ENCODE measurements around the gene ZNF141. TPM values are rescaled to one million over a fixed set of nuclear protein-coding genes. Genes with fewer than 3 reads are reported as not detected.

The ZNF141 gene
- total and polyA plus RNA-seq, 10 of the 15 experiments (the other 5 are each of a cell fraction or from before 2014, with no cell fraction given), result 3.9 to 25.2 (median 10.6) TPM

DNA sequence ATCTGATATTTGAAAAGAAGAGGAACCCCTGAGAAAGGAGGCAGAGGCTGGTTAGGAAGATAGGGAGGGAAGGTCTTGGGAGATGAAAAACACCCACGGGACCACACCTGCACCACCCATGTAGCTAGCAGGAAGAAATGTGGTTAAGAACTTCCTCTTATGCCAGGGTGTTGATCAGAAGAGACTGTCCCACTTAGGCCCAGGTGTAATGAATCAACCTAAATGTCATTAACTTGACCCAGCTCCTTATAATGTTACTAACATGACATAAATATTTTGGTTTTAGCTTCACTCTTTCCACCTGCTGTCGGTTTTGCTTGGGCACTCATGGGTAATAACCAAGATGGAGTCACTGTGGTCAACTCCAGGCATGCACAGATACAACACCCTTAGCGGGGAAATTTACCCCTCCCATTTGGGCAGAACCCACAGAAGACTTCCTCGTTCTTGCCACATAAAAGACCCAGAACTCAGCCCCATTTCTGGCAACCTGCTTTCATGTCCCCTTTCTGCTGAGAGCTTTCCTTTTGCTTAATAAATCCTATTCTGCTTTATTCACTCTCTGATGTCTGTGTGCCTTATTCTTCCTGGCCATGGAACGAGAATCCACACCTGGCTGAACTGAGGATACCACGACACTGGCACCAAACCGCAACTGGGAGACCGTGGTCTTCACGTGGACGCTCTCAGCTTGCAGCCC is 46.8 kb downstream of the ZNF141 start:
- Histone ChIP-seq H3K4me2 (ENCODE audit: control insufficient read depth, insufficient read depth) (no peak overlapping the region), H3K27ac (ENCODE audit: control insufficient read depth, insufficient read depth) (no peak overlapping the region), H2AFZ (ENCODE audit: control insufficient read depth, low read depth, low read length) (no peak overlapping the region), H3K9ac (ENCODE audit: control insufficient read depth, insufficient read depth, low read length) (no peak overlapping the region), H3K27me3 (replicated peaks in 1 of 2; ENCODE audit: control insufficient read depth in 2 of 2, insufficient read depth in 2 of 2, low read length in 1 of 2) (no peaks in the 10 kb centered on the region), H3K9me3 (replicated peaks; ENCODE audit: control insufficient read depth, insufficient read depth, low read length) (peaks cover 24% of the 10 kb centered on the region; the same call in 2 of the 3 replicates), H3K36me3 (ENCODE audit: control insufficient read depth in 2 of 2, insufficient read depth in 2 of 2, low read length in 1 of 2) (no peaks in the 10 kb centered on the region), H4K20me1 (ENCODE audit: control insufficient read depth, insufficient read depth) (no peaks in the 10 kb centered on the region), H3K79me2 (ENCODE audit: control insufficient read depth, insufficient read depth, low read length) (no peaks in the 10 kb centered on the region), H3K4me3 (no peak overlapping the region), H3K4me1 (ENCODE audit: control insufficient read depth, insufficient read depth, low read length) (no peaks in the 10 kb centered on the region)
- no TSS peak for BruUV-seq (replicated peaks)
- TF ChIP-seq RAD51 (IDR thresholded peaks at IDR 0.05) (no peak), GABPA (IDR thresholded peaks at IDR 0.05; ENCODE audit: low read depth) (no peak), PAX8 (IDR thresholded peaks at IDR 0.05) (no peak), SMAD1 (IDR thresholded peaks at IDR 0.05; ENCODE audit: low read depth, partially characterized antibody) (no peak), RCOR1 (conservative IDR thresholded peaks at IDR 0.05; ENCODE audit: low read depth, low read length) (no peak)
- POLR2A ChIA-PET, result no interaction called here
- peak; percentile 7 for DNase-seq (ENCODE audit: low read depth, low spot score)
- WGBS (ENCODE audit: insufficient coverage, insufficient replicate concordance, low lambda C conversion rate, missing lambda C conversion rate), result 10% methylated on average over 10 of the region's 10 CpGs
- no peak for FAIRE-seq
- in situ Hi-C loops (cut with MboI), result no loop called here
- CTCF ChIA-PET, result no interaction called here
- RAD21 ChIA-PET (ENCODE audit: unreplicated experiment), result no interaction called here
- SMC1A ChIA-PET (ENCODE audit: uncharacterized antibody, unreplicated experiment), result no interaction called here
- ATAC-seq, result peak; percentile 40
- intact Hi-C loops (cut with micrococcal nuclease; ENCODE audit: unreplicated experiment), result no loop called here

DNA sequence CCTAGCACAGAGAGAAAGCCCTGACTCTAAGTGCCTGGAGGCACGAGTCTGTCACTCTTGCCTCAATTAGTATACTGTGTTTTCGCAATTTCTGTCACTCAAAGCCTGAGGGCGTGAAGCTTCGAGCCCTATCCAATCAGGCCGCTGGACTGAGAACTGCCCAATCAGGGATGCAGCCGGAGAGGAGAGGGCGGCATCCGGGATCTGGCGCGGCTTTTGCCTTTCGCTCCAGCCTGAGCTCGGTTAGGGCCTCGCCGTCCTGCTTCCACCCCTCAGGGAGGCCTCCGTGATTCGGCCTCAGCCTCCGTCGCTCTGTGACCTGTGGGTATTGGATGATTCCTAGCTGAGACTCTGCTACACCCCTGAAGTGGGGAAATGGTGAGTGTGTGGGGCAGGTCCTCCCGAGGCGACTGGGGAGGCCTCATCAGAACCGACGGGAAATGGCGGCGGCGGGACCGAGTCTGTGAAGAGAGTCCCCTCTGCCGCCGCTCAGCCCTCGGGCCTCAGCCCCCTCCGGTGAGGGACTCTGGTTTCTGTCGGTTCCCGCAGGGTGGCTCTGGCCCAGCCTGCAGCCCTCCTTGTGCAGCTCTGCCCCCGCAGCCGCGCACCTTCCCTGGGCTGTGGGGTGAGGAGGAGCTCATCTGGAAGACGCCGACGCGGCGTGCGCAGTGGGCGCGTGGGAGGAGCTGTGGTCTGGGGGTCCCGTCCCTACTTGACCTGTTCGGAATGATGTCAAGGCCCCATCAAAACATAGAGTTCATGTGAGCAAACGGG is 48.5 kb downstream of the ZNF141 start:
- ChIA-PET SMC1A (ENCODE audit: uncharacterized antibody, unreplicated experiment) (no interaction called here), CTCF (no interaction called here), RAD21 (ENCODE audit: unreplicated experiment) (no interaction called here), POLR2A (no interaction called here)
- BruUV-seq (replicated peaks), result no TSS peak
- H4K20me1 ChIP-seq (ENCODE audit: control insufficient read depth, insufficient read depth), result no peaks in the 10 kb centered on the region
- H3K4me2 ChIP-seq (ENCODE audit: control insufficient read depth, insufficient read depth), result no peak overlapping the region
- no peak overlapping the region for H3K9ac ChIP-seq (ENCODE audit: control insufficient read depth, insufficient read depth, low read length)
- no peak overlapping the region for H2AFZ ChIP-seq (ENCODE audit: control insufficient read depth, low read depth, low read length)
- in situ Hi-C loops (cut with MboI) (no loop called here), intact Hi-C loops (cut with micrococcal nuclease; ENCODE audit: unreplicated experiment) (no loop called here)
- peaks cover 22% of the 10 kb centered on the region; the same call in 2 of the 3 replicates for H3K9me3 ChIP-seq (replicated peaks; ENCODE audit: control insufficient read depth, insufficient read depth, low read length)
- 75% methylated on average over 39 of the region's 46 CpGs for WGBS (ENCODE audit: insufficient coverage, insufficient replicate concordance, low lambda C conversion rate, missing lambda C conversion rate)
- ATAC-seq, result no peak
- DNase-seq (ENCODE audit: low read depth, low spot score), result no peak
- no peaks in the 10 kb centered on the region for H3K27me3 ChIP-seq (replicated peaks in 1 of 2; ENCODE audit: control insufficient read depth in 2 of 2, insufficient read depth in 2 of 2, low read length in 1 of 2)
- no peak overlapping the region for H3K4me3 ChIP-seq
- no peaks in the 10 kb centered on the region for H3K36me3 ChIP-seq (ENCODE audit: control insufficient read depth in 2 of 2, insufficient read depth in 2 of 2, low read length in 1 of 2)
- no peaks in the 10 kb centered on the region for H3K4me1 ChIP-seq (ENCODE audit: control insufficient read depth, insufficient read depth, low read length)
- no peaks in the 10 kb centered on the region for H3K79me2 ChIP-seq (ENCODE audit: control insufficient read depth, insufficient read depth, low read length)
- no peak overlapping the region for H3K27ac ChIP-seq (ENCODE audit: control insufficient read depth, insufficient read depth)
- FAIRE-seq, result no peak
- no peak for TF ChIP-seq STAT1 (conservative IDR thresholded peaks at IDR 0.05)
- TF ChIP-seq, protein P1, sequence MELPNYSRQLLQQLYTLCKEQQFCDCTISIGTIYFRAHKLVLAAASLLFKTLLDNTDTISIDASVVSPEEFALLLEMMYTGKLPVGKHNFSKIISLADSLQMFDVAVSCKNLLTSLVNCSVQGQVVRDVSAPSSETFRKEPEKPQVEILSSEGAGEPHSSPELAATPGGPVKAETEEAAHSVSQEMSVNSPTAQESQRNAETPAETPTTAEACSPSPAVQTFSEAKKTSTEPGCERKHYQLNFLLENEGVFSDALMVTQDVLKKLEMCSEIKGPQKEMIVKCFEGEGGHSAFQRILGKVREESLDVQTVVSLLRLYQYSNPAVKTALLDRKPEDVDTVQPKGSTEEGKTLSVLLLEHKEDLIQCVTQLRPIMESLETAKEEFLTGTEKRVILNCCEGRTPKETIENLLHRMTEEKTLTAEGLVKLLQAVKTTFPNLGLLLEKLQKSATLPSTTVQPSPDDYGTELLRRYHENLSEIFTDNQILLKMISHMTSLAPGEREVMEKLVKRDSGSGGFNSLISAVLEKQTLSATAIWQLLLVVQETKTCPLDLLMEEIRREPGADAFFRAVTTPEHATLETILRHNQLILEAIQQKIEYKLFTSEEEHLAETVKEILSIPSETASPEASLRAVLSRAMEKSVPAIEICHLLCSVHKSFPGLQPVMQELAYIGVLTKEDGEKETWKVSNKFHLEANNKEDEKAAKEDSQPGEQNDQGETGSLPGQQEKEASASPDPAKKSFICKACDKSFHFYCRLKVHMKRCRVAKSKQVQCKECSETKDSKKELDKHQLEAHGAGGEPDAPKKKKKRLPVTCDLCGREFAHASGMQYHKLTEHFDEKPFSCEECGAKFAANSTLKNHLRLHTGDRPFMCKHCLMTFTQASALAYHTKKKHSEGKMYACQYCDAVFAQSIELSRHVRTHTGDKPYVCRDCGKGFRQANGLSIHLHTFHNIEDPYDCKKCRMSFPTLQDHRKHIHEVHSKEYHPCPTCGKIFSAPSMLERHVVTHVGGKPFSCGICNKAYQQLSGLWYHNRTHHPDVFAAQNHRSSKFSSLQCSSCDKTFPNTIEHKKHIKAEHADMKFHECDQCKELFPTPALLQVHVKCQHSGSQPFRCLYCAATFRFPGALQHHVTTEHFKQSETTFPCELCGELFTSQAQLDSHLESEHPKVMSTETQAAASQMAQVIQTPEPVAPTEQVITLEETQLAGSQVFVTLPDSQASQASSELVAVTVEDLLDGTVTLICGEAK (IDR thresholded peaks at IDR 0.05; ENCODE audit: borderline replicate concordance), result no peak
- TF ChIP-seq SIN3A (IDR thresholded peaks at IDR 0.05; ENCODE audit: low read depth, low read length), result no peak
- no peak for TF ChIP-seq CREM (IDR thresholded peaks at IDR 0.05; ENCODE audit: low read depth)
- TF ChIP-seq, protein P2, sequence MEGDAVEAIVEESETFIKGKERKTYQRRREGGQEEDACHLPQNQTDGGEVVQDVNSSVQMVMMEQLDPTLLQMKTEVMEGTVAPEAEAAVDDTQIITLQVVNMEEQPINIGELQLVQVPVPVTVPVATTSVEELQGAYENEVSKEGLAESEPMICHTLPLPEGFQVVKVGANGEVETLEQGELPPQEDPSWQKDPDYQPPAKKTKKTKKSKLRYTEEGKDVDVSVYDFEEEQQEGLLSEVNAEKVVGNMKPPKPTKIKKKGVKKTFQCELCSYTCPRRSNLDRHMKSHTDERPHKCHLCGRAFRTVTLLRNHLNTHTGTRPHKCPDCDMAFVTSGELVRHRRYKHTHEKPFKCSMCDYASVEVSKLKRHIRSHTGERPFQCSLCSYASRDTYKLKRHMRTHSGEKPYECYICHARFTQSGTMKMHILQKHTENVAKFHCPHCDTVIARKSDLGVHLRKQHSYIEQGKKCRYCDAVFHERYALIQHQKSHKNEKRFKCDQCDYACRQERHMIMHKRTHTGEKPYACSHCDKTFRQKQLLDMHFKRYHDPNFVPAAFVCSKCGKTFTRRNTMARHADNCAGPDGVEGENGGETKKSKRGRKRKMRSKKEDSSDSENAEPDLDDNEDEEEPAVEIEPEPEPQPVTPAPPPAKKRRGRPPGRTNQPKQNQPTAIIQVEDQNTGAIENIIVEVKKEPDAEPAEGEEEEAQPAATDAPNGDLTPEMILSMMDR (IDR thresholded peaks at IDR 0.05 in 2 of 3, conservative IDR thresholded peaks at IDR 0.05 in 1 of 3; ENCODE audit: control insufficient read depth in 2 of 3, extremely low read depth in 1 of 3, insufficient read depth in 1 of 3, low read depth in 3 of 3, low read length in 3 of 3), result no peak
